KMS-11 (cell line): ENCODE measurements around the gene ADAMTS12.

Source experiments
- H2AFZ ChIP-seq: fragments of 200-600 bp; sonication (generic); 2 replicates; pipeline ENCODE4 v1.6.1; 2016; ENCODE audit warnings: antibody characterized with exemption, mixed run types, low read depth
- H3K27ac ChIP-seq: fragments of 200-600 bp; sonication (generic); 2 replicates; pipeline ENCODE4 v1.6.1; 2016; ENCODE audit warnings: mild to moderate bottlenecking, mixed run types
- H3K27me3 ChIP-seq: fragments of 200-600 bp; sonication (generic); 2 replicates; pipeline ENCODE4 v1.6.1; 2017; ENCODE audit warnings: mild to moderate bottlenecking, low read depth, mixed run types, moderate library complexity; ENCODE audit not compliant: insufficient read depth
- H3K36me3 ChIP-seq: fragments of 200-600 bp; sonication (generic); 2 replicates; pipeline ENCODE4 v1.6.1; 2017; ENCODE audit warnings: mild to moderate bottlenecking, mixed run types; ENCODE audit not compliant: insufficient read depth
- H3K4me1 ChIP-seq: fragments of 200-600 bp; sonication (generic); 2 replicates; pipeline ENCODE4 v1.6.1; 2016; ENCODE audit warnings: mild to moderate bottlenecking, low read depth, mixed run types; ENCODE audit not compliant: poor library complexity, severe bottlenecking
- H3K4me2 ChIP-seq: fragments of 200-600 bp; sonication (generic); 2 replicates; pipeline ENCODE4 v1.7.0; 2016; ENCODE audit warnings: mild to moderate bottlenecking, mixed run types
- H3K4me3 ChIP-seq: fragments of 200-600 bp; sonication (generic); IDR thresholded peaks from 2 replicates; pipeline ENCODE4 v1.6.1; 2017; ENCODE audit warnings: low read depth, low read length, mixed read lengths; ENCODE audit not compliant: insufficient read depth
- H3K79me2 ChIP-seq: fragments of 200-600 bp; sonication (generic); 2 replicates; pipeline ENCODE4 v1.6.1; 2016; ENCODE audit warnings: low read depth, mixed run types; ENCODE audit not compliant: insufficient read depth
- H3K9ac ChIP-seq: fragments of 200-600 bp; sonication (generic); 2 replicates; pipeline ENCODE4 v1.6.1; 2016; ENCODE audit warnings: mild to moderate bottlenecking, mixed run types
- H4K20me1 ChIP-seq: fragments of 200-600 bp; sonication (generic); 2 replicates; pipeline ENCODE4 v1.6.1; 2016; ENCODE audit warnings: mild to moderate bottlenecking, mixed run types; ENCODE audit not compliant: insufficient read depth
- TF ChIP-seq, protein P1 (sequence below): fragments of 200-600 bp; sonication (generic); conservative IDR thresholded peaks from 2 replicates; pipeline ENCODE4 v1.6.1; 2017; ENCODE audit warnings: low read depth, mild to moderate bottlenecking, antibody characterized with exemption, low read length, moderate library complexity, mixed read lengths

The ADAMTS12 gene

DNA sequence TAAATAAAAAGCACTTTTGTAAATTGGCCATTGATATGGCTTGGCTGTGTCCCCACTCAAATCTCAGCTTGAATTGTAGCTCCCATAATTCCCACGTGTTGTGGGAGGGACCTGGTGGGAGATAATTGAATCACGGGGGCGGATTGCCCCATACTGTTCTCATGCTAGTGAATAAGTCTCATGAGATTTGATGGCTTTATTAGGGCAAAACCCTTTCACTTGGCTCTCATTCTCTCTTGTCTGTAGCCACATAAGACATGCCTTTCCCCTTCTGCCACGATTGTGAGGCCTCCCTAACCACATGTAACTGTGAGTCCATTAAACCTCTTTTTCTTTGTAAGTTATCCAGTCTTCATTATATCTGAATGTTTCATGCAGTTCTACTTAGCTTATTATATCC is 297.8 kb downstream of the ADAMTS12 start:
- H3K27ac ChIP-seq, result no peak overlapping the region
- H3K36me3 ChIP-seq, result no peaks in the 10 kb centered on the region
- no peak overlapping the region for H3K9ac ChIP-seq
- no peaks in the 10 kb centered on the region for H3K27me3 ChIP-seq
- H3K4me1 ChIP-seq, result no peaks in the 10 kb centered on the region
- TF ChIP-seq, protein P1, sequence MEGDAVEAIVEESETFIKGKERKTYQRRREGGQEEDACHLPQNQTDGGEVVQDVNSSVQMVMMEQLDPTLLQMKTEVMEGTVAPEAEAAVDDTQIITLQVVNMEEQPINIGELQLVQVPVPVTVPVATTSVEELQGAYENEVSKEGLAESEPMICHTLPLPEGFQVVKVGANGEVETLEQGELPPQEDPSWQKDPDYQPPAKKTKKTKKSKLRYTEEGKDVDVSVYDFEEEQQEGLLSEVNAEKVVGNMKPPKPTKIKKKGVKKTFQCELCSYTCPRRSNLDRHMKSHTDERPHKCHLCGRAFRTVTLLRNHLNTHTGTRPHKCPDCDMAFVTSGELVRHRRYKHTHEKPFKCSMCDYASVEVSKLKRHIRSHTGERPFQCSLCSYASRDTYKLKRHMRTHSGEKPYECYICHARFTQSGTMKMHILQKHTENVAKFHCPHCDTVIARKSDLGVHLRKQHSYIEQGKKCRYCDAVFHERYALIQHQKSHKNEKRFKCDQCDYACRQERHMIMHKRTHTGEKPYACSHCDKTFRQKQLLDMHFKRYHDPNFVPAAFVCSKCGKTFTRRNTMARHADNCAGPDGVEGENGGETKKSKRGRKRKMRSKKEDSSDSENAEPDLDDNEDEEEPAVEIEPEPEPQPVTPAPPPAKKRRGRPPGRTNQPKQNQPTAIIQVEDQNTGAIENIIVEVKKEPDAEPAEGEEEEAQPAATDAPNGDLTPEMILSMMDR, result no peak
- H2AFZ ChIP-seq, result no peak overlapping the region
- no peak overlapping the region for H3K4me2 ChIP-seq
- H3K4me3 ChIP-seq, result no peak overlapping the region
- no peaks in the 10 kb centered on the region for H3K79me2 ChIP-seq
- H4K20me1 ChIP-seq, result no peaks in the 10 kb centered on the region

DNA sequence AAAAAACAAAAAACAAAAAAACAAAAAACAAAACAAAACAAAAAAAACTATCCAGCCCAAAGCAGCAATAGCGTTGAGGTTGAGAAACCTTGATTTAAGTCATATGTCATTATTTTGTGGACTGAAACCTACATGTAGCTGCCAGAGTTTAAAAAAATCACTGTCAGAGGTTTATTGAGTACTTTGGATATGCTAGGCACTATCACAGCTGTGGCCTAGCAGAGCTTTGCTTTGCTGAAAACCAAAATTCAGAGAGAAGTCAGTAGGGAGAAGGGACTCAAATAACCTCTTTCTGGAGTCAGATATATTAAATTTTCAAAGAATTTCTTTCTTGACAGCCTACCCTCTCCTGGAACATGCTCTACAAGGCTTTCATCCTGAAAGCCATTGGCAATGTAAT is 299.5 kb downstream of the ADAMTS12 start:
- Histone ChIP-seq H3K4me1 (no peaks in the 10 kb centered on the region), H3K27ac (no peak overlapping the region), H3K9ac (no peak overlapping the region), H3K36me3 (no peaks in the 10 kb centered on the region), H3K4me2 (no peak overlapping the region), H3K79me2 (no peaks in the 10 kb centered on the region), H4K20me1 (no peaks in the 10 kb centered on the region), H3K27me3 (no peaks in the 10 kb centered on the region), H3K4me3 (no peak overlapping the region), H2AFZ (no peak overlapping the region)
- TF ChIP-seq, protein P1, result no peak

DNA sequence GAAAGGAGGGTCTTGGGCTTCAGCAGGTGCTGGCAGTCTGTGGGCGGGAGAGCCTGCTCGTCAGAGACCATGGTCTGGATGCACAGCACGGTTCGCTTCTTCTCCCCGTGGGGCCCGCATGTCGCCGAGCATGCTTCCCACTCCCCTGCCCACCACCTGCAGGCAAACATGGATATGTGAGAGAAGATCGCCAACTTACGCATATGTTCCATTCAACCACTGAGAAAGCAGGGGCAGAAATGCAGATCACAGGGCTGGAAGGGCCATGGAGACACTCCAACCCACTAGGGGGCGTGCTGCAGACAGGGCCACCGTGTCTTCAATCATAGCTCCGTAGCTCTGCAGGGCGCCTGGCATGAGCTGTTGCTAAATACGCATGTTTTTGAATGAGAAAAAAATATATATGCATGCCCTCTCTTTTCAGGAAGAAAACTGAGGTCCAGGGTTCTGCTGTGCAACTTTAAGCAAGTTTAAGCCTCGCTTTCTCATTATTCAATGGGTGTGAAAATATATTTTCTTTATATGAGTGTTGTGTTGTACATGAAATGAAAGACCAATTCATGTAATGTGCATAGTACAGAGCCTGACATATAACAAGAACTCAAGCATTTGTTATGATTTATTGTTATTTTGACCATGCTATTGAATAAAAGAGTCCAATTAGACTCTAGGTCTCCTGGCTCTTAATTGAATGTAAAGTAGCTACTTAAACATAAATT is 303.0 kb downstream of the ADAMTS12 start:
- no peaks in the 10 kb centered on the region for H3K79me2 ChIP-seq
- no peaks in the 10 kb centered on the region for H3K4me1 ChIP-seq
- H3K4me3 ChIP-seq, result no peak overlapping the region
- H2AFZ ChIP-seq, result no peak overlapping the region
- H3K27ac ChIP-seq, result no peak overlapping the region
- H4K20me1 ChIP-seq, result no peaks in the 10 kb centered on the region
- H3K27me3 ChIP-seq, result no peaks in the 10 kb centered on the region
- no peak overlapping the region for H3K9ac ChIP-seq
- no peak overlapping the region for H3K4me2 ChIP-seq
- no peaks in the 10 kb centered on the region for H3K36me3 ChIP-seq
- TF ChIP-seq, protein P1, result 0 out of 2 replicates have a peak, but pooled peaks have one; percentile 29

DNA sequence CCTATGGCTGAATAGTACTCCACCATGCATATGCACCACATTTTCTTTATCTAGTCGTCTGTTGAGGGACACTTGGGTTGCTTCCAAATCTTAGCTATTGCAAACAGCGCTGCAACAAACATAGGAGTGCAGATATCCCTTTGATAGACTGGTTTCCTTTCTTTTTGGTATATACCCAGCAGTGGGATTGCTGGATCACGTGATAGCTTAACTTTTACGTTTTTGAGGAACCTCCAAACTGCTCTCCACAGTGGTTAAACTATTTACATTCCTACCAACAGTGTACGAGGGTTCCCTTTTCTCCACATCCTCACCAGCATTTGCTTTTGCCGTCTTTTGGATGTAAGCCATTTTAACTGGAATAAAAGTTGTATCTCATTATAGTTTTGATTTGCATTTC is 308.5 kb downstream of the ADAMTS12 start:
- no peaks in the 10 kb centered on the region for H3K36me3 ChIP-seq
- H3K4me3 ChIP-seq, result no peak overlapping the region
- H2AFZ ChIP-seq, result no peak overlapping the region
- no peaks in the 10 kb centered on the region for H3K4me1 ChIP-seq
- TF ChIP-seq, protein P1, result no peak
- H4K20me1 ChIP-seq, result no peaks in the 10 kb centered on the region
- no peak overlapping the region for H3K4me2 ChIP-seq
- H3K9ac ChIP-seq, result no peak overlapping the region
- no peaks in the 10 kb centered on the region for H3K79me2 ChIP-seq
- H3K27ac ChIP-seq, result no peak overlapping the region
- no peaks in the 10 kb centered on the region for H3K27me3 ChIP-seq
